RWPE2 (cell line): ENCODE measurements around the gene PSME2.

Experiments used
- ATAC-seq: fragments of 200-7000 bp; cut with Tn5 transposase; 3 replicates; pipeline ENCODE4 v1.9.1; 2021; ENCODE audit warnings: low read depth
- DNase-seq: peaks from one replicate; pipeline ENCODE4 v3.0.0-alpha.2; 2020; ENCODE audit warnings: low spot score
- H3K27ac ChIP-seq: fragments of 450-650 bp; 2 replicates; pipeline ENCODE4 v1.5.1; 2017; ENCODE audit warnings: mild to moderate bottlenecking; ENCODE audit not compliant: poor library complexity, severe bottlenecking
- H3K27me3 ChIP-seq: fragments of 250-450 bp; sonication (Bioruptor Pico); 2 replicates; pipeline ENCODE4 v1.5.1; 2021; ENCODE audit warnings: mild to moderate bottlenecking, moderate library complexity; ENCODE audit not compliant: insufficient read depth, poor library complexity, severe bottlenecking
- H3K36me3 ChIP-seq: fragments of 250-450 bp; sonication (Bioruptor Pico); 2 replicates; pipeline ENCODE4 v1.5.1; 2020; ENCODE audit warnings: low read depth, mild to moderate bottlenecking, moderate library complexity
- H3K4me1 ChIP-seq: fragments of 250-450 bp; sonication (Bioruptor Pico); 2 replicates; pipeline ENCODE4 v1.5.1; 2021; ENCODE audit warnings: mild to moderate bottlenecking, moderate library complexity; ENCODE audit not compliant: insufficient read depth, poor library complexity, severe bottlenecking
- H3K4me3 ChIP-seq: fragments of 250-450 bp; sonication (Bioruptor Pico); 2 replicates; pipeline ENCODE4 v1.5.1; 2021; ENCODE audit warnings: mild to moderate bottlenecking, moderate library complexity; ENCODE audit not compliant: severe bottlenecking
- H3K9me3 ChIP-seq: fragments of 250-450 bp; sonication (Bioruptor Pico); 2 replicates; pipeline ENCODE4 v1.5.1; 2021; ENCODE audit warnings: mild to moderate bottlenecking, moderate library complexity; ENCODE audit not compliant: severe bottlenecking
- CTCF ChIP-seq: fragments of 450-650 bp; IDR thresholded peaks from one replicate; pipeline ENCODE4 v1.5.1; 2017; ENCODE audit warnings: mild to moderate bottlenecking, moderate library complexity; ENCODE audit not compliant: poor library complexity, severe bottlenecking

Gene PSME2

GRCh38 chr14:24132061-24132685 is 14.2 kb downstream of the PSME2 start:
- no peaks in the 10 kb centered on the region for H3K9me3 ChIP-seq
- no peak overlapping the region for H3K4me3 ChIP-seq
- H3K27me3 ChIP-seq, result no peaks in the 10 kb centered on the region
- TF ChIP-seq CTCF, result no peak
- no peak for DNase-seq
- peak; percentile 4; the same call in 1 of the 3 replicates for ATAC-seq
- H3K36me3 ChIP-seq, result peaks cover 2% of the 10 kb centered on the region; the same call in 1 of the 2 replicates
- H3K27ac ChIP-seq, result no peak overlapping the region
- peaks cover 5% of the 10 kb centered on the region for H3K4me1 ChIP-seq

GRCh38 chr14:24131549-24131966 is 14.9 kb downstream of the PSME2 start:
- Histone ChIP-seq H3K4me1 (peaks cover 5% of the 10 kb centered on the region), H3K36me3 (no peaks in the 10 kb centered on the region), H3K27me3 (no peaks in the 10 kb centered on the region), H3K9me3 (no peaks in the 10 kb centered on the region), H3K4me3 (no peak overlapping the region), H3K27ac (no peak overlapping the region)
- no peak for ATAC-seq
- TF ChIP-seq CTCF, result no peak
- no peak for DNase-seq

- ATAC-seq (no peak), DNase-seq (no peak)
- no peaks in the 10 kb centered on the region for H3K27me3 ChIP-seq
- H3K4me3 ChIP-seq, result no peak overlapping the region
- H3K4me1 ChIP-seq, result peaks cover 5% of the 10 kb centered on the region
- no peak overlapping the region for H3K27ac ChIP-seq
- H3K9me3 ChIP-seq, result no peaks in the 10 kb centered on the region
- no peaks in the 10 kb centered on the region for H3K36me3 ChIP-seq
- TF ChIP-seq CTCF, result no peak
Measured at GRCh38 chr14:24130717-24131548, 15.5 kb downstream of the PSME2 start.

- H3K4me3 ChIP-seq, result no peak within 1 kb of the TSS
- H3K27ac ChIP-seq, result no peak within 1 kb of the TSS
- H3K4me1 ChIP-seq, result peaks cover 5% of the 10 kb centered on the region
- H3K36me3 ChIP-seq, result no peaks in the 10 kb centered on the region
- no peak for TF ChIP-seq CTCF
- DNase-seq, result no peak
- no peak for ATAC-seq
- H3K9me3 ChIP-seq, result no peaks in the 10 kb centered on the region
- no peaks in the 10 kb centered on the region for H3K27me3 ChIP-seq
Measured at GRCh38 chr14:24130380-24130716, 16.1 kb downstream of the PSME2 start, which contains the start of gene FITM1. Gene FITM1 (plus strand): TSS chr14:24130659. CDS start chr14:24131564, 905 bp downstream.
